ENCODE data around the gene SOX9.

GRCh38 chr17:72164158-72164739 lies 43.4 kb downstream of the SOX9 start:
- TF ChIP-seq POLR2AphosphoS5 (IDR thresholded peaks at IDR 0.05): no peak
- TF ChIP-seq POLR2A (IDR thresholded peaks at IDR 0.05): no peak
- TF ChIP-seq, protein P1, sequence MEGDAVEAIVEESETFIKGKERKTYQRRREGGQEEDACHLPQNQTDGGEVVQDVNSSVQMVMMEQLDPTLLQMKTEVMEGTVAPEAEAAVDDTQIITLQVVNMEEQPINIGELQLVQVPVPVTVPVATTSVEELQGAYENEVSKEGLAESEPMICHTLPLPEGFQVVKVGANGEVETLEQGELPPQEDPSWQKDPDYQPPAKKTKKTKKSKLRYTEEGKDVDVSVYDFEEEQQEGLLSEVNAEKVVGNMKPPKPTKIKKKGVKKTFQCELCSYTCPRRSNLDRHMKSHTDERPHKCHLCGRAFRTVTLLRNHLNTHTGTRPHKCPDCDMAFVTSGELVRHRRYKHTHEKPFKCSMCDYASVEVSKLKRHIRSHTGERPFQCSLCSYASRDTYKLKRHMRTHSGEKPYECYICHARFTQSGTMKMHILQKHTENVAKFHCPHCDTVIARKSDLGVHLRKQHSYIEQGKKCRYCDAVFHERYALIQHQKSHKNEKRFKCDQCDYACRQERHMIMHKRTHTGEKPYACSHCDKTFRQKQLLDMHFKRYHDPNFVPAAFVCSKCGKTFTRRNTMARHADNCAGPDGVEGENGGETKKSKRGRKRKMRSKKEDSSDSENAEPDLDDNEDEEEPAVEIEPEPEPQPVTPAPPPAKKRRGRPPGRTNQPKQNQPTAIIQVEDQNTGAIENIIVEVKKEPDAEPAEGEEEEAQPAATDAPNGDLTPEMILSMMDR (IDR thresholded peaks at IDR 0.05): no peak

Measured in breast epithelium (tissue), 3 donors.